Neutrophil (primary cell): ENCODE measurements around the gene CFAP74.

Source experiments
- H3K27ac ChIP-seq: fragments of 200-600 bp; sonication (generic); 2 replicates; pipeline ENCODE4 v1.5.1; 2016; ENCODE audit warnings: mild to moderate bottlenecking, moderate library complexity
- H3K27me3 ChIP-seq: fragments of 200-600 bp; sonication (generic); 2 replicates; pipeline ENCODE4 v1.6.0; 2016; ENCODE audit warnings: mild to moderate bottlenecking
- H3K36me3 ChIP-seq: fragments of 200-600 bp; sonication (generic); 2 replicates; pipeline ENCODE4 v1.5.1; 2017
- H3K4me1 ChIP-seq, 2 experiments: fragments of 200-600 bp in 1 of 2; sonication (generic) in 1 of 2; 1 replicate in 1 of 2; 2 replicates in 1 of 2; pipeline versions ENCODE4 v1.5.1 to v1.6.1; 2013 to 2016; ENCODE audit warnings: low read depth in 1 of 2, low read length in 1 of 2, mild to moderate bottlenecking in 1 of 2, moderate library complexity in 1 of 2; ENCODE audit not compliant: control insufficient read depth in 1 of 2, insufficient read depth in 1 of 2
- H3K4me3 ChIP-seq, 2 experiments: fragments of 200-600 bp in 1 of 2; sonication (generic) in 1 of 2; 1 replicate in 1 of 2; 2 replicates in 1 of 2; pipeline ENCODE4 v1.5.1; 2013 to 2016; ENCODE audit warnings: low read depth in 1 of 2, low read length in 1 of 2, mild to moderate bottlenecking in 1 of 2, moderate library complexity in 1 of 2
- H3K9me3 ChIP-seq: fragments of 200-600 bp; sonication (generic); 2 replicates; pipeline ENCODE4 v1.5.1; 2016
- CTCF ChIP-seq: fragments of 200-600 bp; sonication (generic); IDR thresholded peaks from 2 replicates; pipeline ENCODE4 v1.5.1; 2016; ENCODE audit warnings: antibody characterized with exemption

CFAP74 gene

GRCh38 chr1:2003541-2004131 is at the start of gene CFAP74:
TSS of gene CFAP74 (minus strand) at chr1:2003786. CDS start at chr1:1990956, 12,830 bp downstream.
- no peak for TF ChIP-seq CTCF
- no peak within 1 kb of the TSS for H3K27ac ChIP-seq
- H3K4me1 ChIP-seq: no peaks in the 10 kb centered on the region
- no peaks in the 10 kb centered on the region for H3K9me3 ChIP-seq
- no peaks in the 10 kb centered on the region for H3K36me3 ChIP-seq
- peaks cover 83% of the 10 kb centered on the region for H3K27me3 ChIP-seq
- H3K4me3 ChIP-seq: no peak within 1 kb of the TSS

- no peaks in the 10 kb centered on the region for H3K36me3 ChIP-seq
- no peaks in the 10 kb centered on the region for H3K9me3 ChIP-seq
- no peak overlapping the region for H3K4me3 ChIP-seq
- H3K27me3 ChIP-seq: peaks cover 45% of the 10 kb centered on the region
- TF ChIP-seq CTCF: no peak
- H3K27ac ChIP-seq: no peak overlapping the region
- H3K4me1 ChIP-seq: peaks cover 12 to 17% of the 10 kb centered on the region in 2 experiments
Measured at GRCh38 chr1:2053217-2053616, 49.6 kb upstream of the CFAP74 start.

GRCh38 chr1:2052756-2053155 is 49.2 kb upstream of the CFAP74 start:
- peaks cover 12 to 17% of the 10 kb centered on the region in 2 experiments for H3K4me1 ChIP-seq
- TF ChIP-seq CTCF: no peak
- H3K36me3 ChIP-seq: no peaks in the 10 kb centered on the region
- H3K9me3 ChIP-seq: no peaks in the 10 kb centered on the region
- H3K4me3 ChIP-seq: no peak overlapping the region
- H3K27me3 ChIP-seq: peaks cover 49% of the 10 kb centered on the region
- H3K27ac ChIP-seq: no peak overlapping the region

GRCh38 chr1:2052054-2052679 is 48.6 kb upstream of the CFAP74 start:
- H3K4me1 ChIP-seq: peaks cover 12 to 17% of the 10 kb centered on the region in 2 experiments
- TF ChIP-seq CTCF: no peak
- H3K9me3 ChIP-seq: no peaks in the 10 kb centered on the region
- H3K27me3 ChIP-seq: peaks cover 55% of the 10 kb centered on the region
- no peaks in the 10 kb centered on the region for H3K36me3 ChIP-seq
- H3K4me3 ChIP-seq: no peak overlapping the region
- no peak overlapping the region for H3K27ac ChIP-seq

- no peaks in the 10 kb centered on the region for H3K9me3 ChIP-seq
- no peaks in the 10 kb centered on the region for H3K36me3 ChIP-seq
- H3K27ac ChIP-seq: peak overlapping the region; percentile 27
- H3K27me3 ChIP-seq: peaks cover 66% of the 10 kb centered on the region
- TF ChIP-seq CTCF: no peak
- peak overlapping the region; percentile 56 to 85 for H3K4me3 ChIP-seq
- peaks cover 12 to 17% of the 10 kb centered on the region in 2 experiments for H3K4me1 ChIP-seq
Measured at GRCh38 chr1:2050793-2051682, 47.5 kb upstream of the CFAP74 start.
